ENCODE measurements around the gene POLR2H. TPM values are rescaled to one million over a fixed set of nuclear protein-coding genes. Genes with fewer than 3 reads are reported as not detected.
A peak's percentile ranks its signal among the peaks of the same experiment; 100 is the strongest.

The POLR2H gene
- total and polyA plus RNA-seq, 2 of the 4 experiments (the other 2 are of a cell fraction), result 47.7 to 130 TPM

DNA sequence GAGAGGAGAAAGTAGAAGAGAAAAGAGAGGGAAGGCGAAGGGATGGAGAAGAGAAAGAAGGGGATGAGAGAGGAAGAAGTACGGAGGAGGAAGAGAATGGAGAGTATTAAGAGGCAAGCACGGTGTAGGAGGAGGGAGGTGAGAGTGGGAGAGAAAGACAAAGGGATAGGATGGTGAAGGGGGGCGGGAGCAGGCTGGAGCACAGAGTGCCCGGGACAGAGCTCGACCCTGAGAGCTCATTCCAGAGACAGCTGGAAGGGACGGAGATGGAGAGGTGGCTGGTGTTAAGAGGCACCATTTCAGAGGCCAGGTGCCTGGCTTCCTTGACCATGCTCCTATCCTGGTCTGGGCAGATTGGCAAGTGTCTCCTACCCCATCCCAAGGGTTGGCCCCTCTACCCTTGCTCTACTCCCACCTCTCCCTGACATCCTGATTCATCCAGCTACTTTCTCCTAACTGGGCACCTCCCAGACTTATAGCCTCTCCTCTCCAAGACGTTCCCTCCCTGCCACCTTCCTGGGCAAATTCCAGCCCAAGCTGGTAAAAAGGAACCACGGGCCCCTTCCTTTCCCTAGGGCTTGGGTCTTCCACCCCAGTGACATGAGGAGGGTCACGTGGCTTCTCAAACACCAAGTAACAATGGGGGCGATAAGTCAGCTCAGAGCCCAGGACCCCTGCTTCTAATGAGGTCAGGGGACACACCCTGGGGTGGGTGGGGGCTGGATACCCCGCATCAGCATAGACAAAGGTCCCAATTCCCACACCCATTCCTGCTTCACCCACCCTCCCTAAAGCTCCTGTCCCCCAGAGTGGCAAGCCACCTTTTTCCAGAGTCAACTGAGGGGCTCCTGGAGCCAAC is 1.2 kb upstream of the POLR2H start:
- ChIA-PET POLR2A (ENCODE audit: unreplicated experiment) (no interaction called here), CTCF (interaction anchor here (1.2 kb wide), 1 partner anchor 201 kb away, joined by 3 read pairs; the partner anchor contains the start of gene EPHB3)
- Histone ChIP-seq H2BK15ac (ENCODE audit: low read depth, low read length) (no peak overlapping the region; the same call in 2 of the 3 replicates), H3K4ac (ENCODE audit: low read depth, low read length) (peak overlapping the region; percentile 69; the same call in 1 of the 2 replicates), H3K9ac (ENCODE audit: low read depth, low read length) (peak overlapping the region; percentile 83), H4K20me1 (ENCODE audit: insufficient read depth, low read length) (peaks cover 10% of the 10 kb centered on the region), H2AFZ (replicated peaks; ENCODE audit: low read length, poor library complexity) (peak overlapping the region; percentile 99), H3K79me1 (ENCODE audit: low read depth in 1 of 2, low read length in 2 of 2) (peaks cover 5 to 39% of the 10 kb centered on the region in 2 experiments), H3K4me1 (ENCODE audit: control insufficient read depth, insufficient read depth, low read length) (peaks cover 7% of the 10 kb centered on the region), H3K4me3 (ENCODE audit: insufficient read depth, low read depth, low read length) (peak overlapping the region; percentile 56), H3K4me2 (ENCODE audit: low read depth, low read length) (peak overlapping the region; percentile 99), H3K18ac (ENCODE audit: low read depth, low read length) (no peak overlapping the region), H3K36me3 (ENCODE audit: control insufficient read depth, insufficient read depth, low read length) (peaks cover 8% of the 10 kb centered on the region), H4K5ac (ENCODE audit: low read depth, low read length) (no peak overlapping the region), H2BK20ac (ENCODE audit: low read depth, low read length) (no peak overlapping the region), H3K9me1 (ENCODE audit: insufficient read depth, low read length) (peaks cover 13% of the 10 kb centered on the region; the same call in 1 of the 2 replicates), H2AK5ac (ENCODE audit: low read depth, low read length) (peak overlapping the region; percentile 78; the same call in 1 of the 2 replicates), H2AK9ac (replicated peaks; ENCODE audit: low read depth, low read length, poor library complexity) (peak overlapping the region; percentile 96), H3K14ac (replicated peaks; ENCODE audit: low read depth, low read length) (peak overlapping the region; percentile 26), H3K23ac (ENCODE audit: low read depth, low read length) (peak overlapping the region; percentile 86), H3K56ac (ENCODE audit: extremely low read depth, insufficient read depth, low read length) (no peak overlapping the region), H3K9me3 (ENCODE audit: control insufficient read depth, insufficient read depth, low read length) (no peaks in the 10 kb centered on the region), H3K27ac (ENCODE audit: insufficient read depth, low read length) (no peak overlapping the region), H4K8ac (ENCODE audit: low read depth in 2 of 2, low read length in 2 of 2) (peak overlapping the region in 1 of 2 experiments; percentile 58; a peak in 1 of 4 replicates), H2BK5ac (ENCODE audit: low read depth, low read length, poor library complexity, severe bottlenecking) (no peak overlapping the region), H3K27me3 (ENCODE audit: control insufficient read depth, insufficient read depth, low read length) (no peaks in the 10 kb centered on the region), H2BK120ac (ENCODE audit: low read depth, low read length) (no peak overlapping the region), H4K91ac (ENCODE audit: insufficient read depth, low read depth, low read length) (no peak overlapping the region)
- dilution Hi-C loops (cut with HindIII; ENCODE audit: low sequenced_read_pairs, unreplicated experiment) (loop anchor here (25.0 kb wide), 1 partner anchor 177 kb away; no protein-coding TSS in a partner anchor), intact Hi-C loops (cut with micrococcal nuclease) (no loop called here), in situ Hi-C loops (cut with MboI; ENCODE audit: low sequenced_read_pairs) (no loop called here)
- no peak for ATAC-seq (ENCODE audit: low read depth)
- no TSS peak for BruUV-seq (replicated peaks)
- DNase-seq, result no peak
- no peak for TF ChIP-seq MAZ (IDR thresholded peaks at IDR 0.05; ENCODE audit: borderline replicate concordance, low read depth, low read length)
- no peak for TF ChIP-seq SMC3 (IDR thresholded peaks at IDR 0.05; ENCODE audit: low read depth, low read length)
- TF ChIP-seq, protein P1, sequence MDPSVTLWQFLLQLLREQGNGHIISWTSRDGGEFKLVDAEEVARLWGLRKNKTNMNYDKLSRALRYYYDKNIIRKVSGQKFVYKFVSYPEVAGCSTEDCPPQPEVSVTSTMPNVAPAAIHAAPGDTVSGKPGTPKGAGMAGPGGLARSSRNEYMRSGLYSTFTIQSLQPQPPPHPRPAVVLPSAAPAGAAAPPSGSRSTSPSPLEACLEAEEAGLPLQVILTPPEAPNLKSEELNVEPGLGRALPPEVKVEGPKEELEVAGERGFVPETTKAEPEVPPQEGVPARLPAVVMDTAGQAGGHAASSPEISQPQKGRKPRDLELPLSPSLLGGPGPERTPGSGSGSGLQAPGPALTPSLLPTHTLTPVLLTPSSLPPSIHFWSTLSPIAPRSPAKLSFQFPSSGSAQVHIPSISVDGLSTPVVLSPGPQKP (IDR thresholded peaks at IDR 0.05; ENCODE audit: borderline replicate concordance, low read depth, low read length), result no peak
- no peak for TF ChIP-seq CHD1 (IDR thresholded peaks at IDR 0.05; ENCODE audit: low read depth, low read length)
- no peak for TF ChIP-seq CEBPB (IDR thresholded peaks at IDR 0.05; ENCODE audit: low read depth, low read length)
- no peak for TF ChIP-seq RAD21 (IDR thresholded peaks at IDR 0.05; ENCODE audit: low read length)
- no peak for TF ChIP-seq MAFK (IDR thresholded peaks at IDR 0.05; ENCODE audit: low read depth, low read length)
- TF ChIP-seq, protein P2, sequence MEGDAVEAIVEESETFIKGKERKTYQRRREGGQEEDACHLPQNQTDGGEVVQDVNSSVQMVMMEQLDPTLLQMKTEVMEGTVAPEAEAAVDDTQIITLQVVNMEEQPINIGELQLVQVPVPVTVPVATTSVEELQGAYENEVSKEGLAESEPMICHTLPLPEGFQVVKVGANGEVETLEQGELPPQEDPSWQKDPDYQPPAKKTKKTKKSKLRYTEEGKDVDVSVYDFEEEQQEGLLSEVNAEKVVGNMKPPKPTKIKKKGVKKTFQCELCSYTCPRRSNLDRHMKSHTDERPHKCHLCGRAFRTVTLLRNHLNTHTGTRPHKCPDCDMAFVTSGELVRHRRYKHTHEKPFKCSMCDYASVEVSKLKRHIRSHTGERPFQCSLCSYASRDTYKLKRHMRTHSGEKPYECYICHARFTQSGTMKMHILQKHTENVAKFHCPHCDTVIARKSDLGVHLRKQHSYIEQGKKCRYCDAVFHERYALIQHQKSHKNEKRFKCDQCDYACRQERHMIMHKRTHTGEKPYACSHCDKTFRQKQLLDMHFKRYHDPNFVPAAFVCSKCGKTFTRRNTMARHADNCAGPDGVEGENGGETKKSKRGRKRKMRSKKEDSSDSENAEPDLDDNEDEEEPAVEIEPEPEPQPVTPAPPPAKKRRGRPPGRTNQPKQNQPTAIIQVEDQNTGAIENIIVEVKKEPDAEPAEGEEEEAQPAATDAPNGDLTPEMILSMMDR (conservative IDR thresholded peaks at IDR 0.05; ENCODE audit: low read depth, low read length), result no peak
- TF ChIP-seq BHLHE40 (IDR thresholded peaks at IDR 0.05; ENCODE audit: low read depth, low read length), result no peak
- no peak for TF ChIP-seq RCOR1 (IDR thresholded peaks at IDR 0.05; ENCODE audit: insufficient replicate concordance, low read length)
- no peak for TF ChIP-seq FOS (IDR thresholded peaks at IDR 0.05; ENCODE audit: low read depth, low read length)
- TF ChIP-seq, protein P3, sequence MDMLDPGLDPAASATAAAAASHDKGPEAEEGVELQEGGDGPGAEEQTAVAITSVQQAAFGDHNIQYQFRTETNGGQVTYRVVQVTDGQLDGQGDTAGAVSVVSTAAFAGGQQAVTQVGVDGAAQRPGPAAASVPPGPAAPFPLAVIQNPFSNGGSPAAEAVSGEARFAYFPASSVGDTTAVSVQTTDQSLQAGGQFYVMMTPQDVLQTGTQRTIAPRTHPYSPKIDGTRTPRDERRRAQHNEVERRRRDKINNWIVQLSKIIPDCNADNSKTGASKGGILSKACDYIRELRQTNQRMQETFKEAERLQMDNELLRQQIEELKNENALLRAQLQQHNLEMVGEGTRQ (IDR thresholded peaks at IDR 0.05; ENCODE audit: low read depth, low read length), result no peak
- WGBS, 2 experiments (ENCODE audit: extremely low coverage in 2 of 2, insufficient read length in 1 of 2), result 40 to 96% methylated on average over 2 to 6 of the region's 12 CpGs

Measured in IMR-90 (cell line).